HepG2 (cell line): ENCODE data around the gene PEPD. TPM values are rescaled to one million over a fixed set of nuclear protein-coding genes. Genes with fewer than 3 reads are reported as not detected.

ENCODE experiments used
- ARID3A ChIP-seq: IDR thresholded peaks from 2 replicates; pipeline ENCODE4 v1.6.1; 2012; ENCODE audit warnings: low read depth, low read length, improper control_type of control experiment
- DZIP1 ChIP-seq: sonication (generic); formaldehyde crosslinking; IDR thresholded peaks from 2 replicates; pipeline ENCODE4 v1.5.0; 2020; ENCODE audit warnings: mild to moderate bottlenecking, missing genetic modification reagents
- FOSL2 ChIP-seq: sonication (generic); formaldehyde crosslinking; IDR thresholded peaks from 2 replicates; pipeline ENCODE4 v1.4.0; 2020; ENCODE audit warnings: missing genetic modification reagents
- KDM4B ChIP-seq: sonication (generic); formaldehyde crosslinking; IDR thresholded peaks from 2 replicates; pipeline ENCODE4 v1.4.0; 2020; ENCODE audit warnings: missing genetic modification reagents
- NFATC3 ChIP-seq: sonication (generic); formaldehyde crosslinking; IDR thresholded peaks from 2 replicates; pipeline ENCODE4 v1.5.1; 2020; ENCODE audit warnings: mild to moderate bottlenecking, missing genetic modification reagents
- NFIB ChIP-seq: sonication (generic); formaldehyde crosslinking; IDR thresholded peaks from 2 replicates; pipeline ENCODE4 v1.9.0; 2021; ENCODE audit warnings: missing genetic modification reagents, mild to moderate bottlenecking, borderline replicate concordance
- NR2F1 ChIP-seq, 2 experiments: fragments of 450-650 bp in 1 of 2; formaldehyde crosslinking in 1 of 2; IDR thresholded peaks; 2 replicates each; pipeline versions ENCODE4 v1.5.0 to v1.6.1; 2016 to 2020; ENCODE audit warnings: mild to moderate bottlenecking in 1 of 2, missing compliant biosample characterization in 1 of 2, missing genetic modification reagents in 1 of 2, moderate library complexity in 1 of 2
- PHF21A ChIP-seq: sonication (generic); formaldehyde crosslinking; IDR thresholded peaks from 2 replicates; pipeline ENCODE4 v1.5.0; 2020; ENCODE audit warnings: mild to moderate bottlenecking, missing genetic modification reagents
- PITX1 ChIP-seq: sonication (generic); formaldehyde crosslinking; IDR thresholded peaks from 2 replicates; pipeline ENCODE4 v1.5.1; 2020; ENCODE audit warnings: mild to moderate bottlenecking, missing genetic modification reagents
- RFX5 ChIP-seq: IDR thresholded peaks from 2 replicates; pipeline ENCODE4 v1.6.1; 2011; ENCODE audit warnings: low read depth, low read length, improper control_type of control experiment
- SOX5 ChIP-seq: IDR thresholded peaks from 2 replicates; pipeline ENCODE4 v1.6.1; 2016; ENCODE audit warnings: borderline replicate concordance
- TRIM22 ChIP-seq: fragments of 450-650 bp; IDR thresholded peaks from 2 replicates; pipeline ENCODE4 v1.6.1; 2017
- WIZ ChIP-seq: sonication (generic); formaldehyde crosslinking; IDR thresholded peaks from 2 replicates; pipeline ENCODE4 v1.5.1; 2020; ENCODE audit warnings: mild to moderate bottlenecking, missing genetic modification reagents
- ZFP41 ChIP-seq: sonication (generic); formaldehyde crosslinking; IDR thresholded peaks from 2 replicates; pipeline ENCODE4 v1.4.0; 2020; ENCODE audit warnings: mild to moderate bottlenecking, missing genetic modification reagents, borderline replicate concordance
- ZNF124 ChIP-seq: sonication (generic); formaldehyde crosslinking; IDR thresholded peaks from 2 replicates; pipeline ENCODE4 v1.4.0; 2020; ENCODE audit warnings: missing genetic modification reagents
- ZNF280B ChIP-seq: sonication (generic); formaldehyde crosslinking; IDR thresholded peaks from 2 replicates; pipeline ENCODE4 v1.5.0; 2020; ENCODE audit warnings: missing genetic modification reagents, mild to moderate bottlenecking, borderline replicate concordance
- ZNF598 ChIP-seq: sonication (generic); formaldehyde crosslinking; IDR thresholded peaks from 2 replicates; pipeline ENCODE4 v1.5.1; 2020; ENCODE audit warnings: mild to moderate bottlenecking, missing genetic modification reagents, borderline replicate concordance
- ZNF605 ChIP-seq: sonication (generic); formaldehyde crosslinking; IDR thresholded peaks from 2 replicates; pipeline ENCODE4 v1.8.0; 2022; ENCODE audit warnings: mild to moderate bottlenecking, missing genetic modification reagents
- ZNF770 ChIP-seq: sonication (generic); formaldehyde crosslinking; IDR thresholded peaks from 2 replicates; pipeline ENCODE4 v1.5.0; 2020; ENCODE audit warnings: mild to moderate bottlenecking, missing genetic modification reagents
- ZSCAN30 ChIP-seq: sonication (generic); formaldehyde crosslinking; IDR thresholded peaks from 2 replicates; pipeline ENCODE4 v1.5.0; 2020; ENCODE audit warnings: mild to moderate bottlenecking, missing genetic modification reagents
- ZZZ3 ChIP-seq: sonication (generic); formaldehyde crosslinking; IDR thresholded peaks from 2 replicates; pipeline ENCODE4 v1.4.0; 2020; ENCODE audit warnings: missing genetic modification reagents, mild to moderate bottlenecking, borderline replicate concordance
- polyA plus RNA-seq, 8 experiments: library from polyadenylated mRNA; depleted of rRNA in 3 of 8; stranded (reverse) in 7 of 8; unstranded in 1 of 8; fragments of >200 nt; fragmentation: Illumina TruSeq in 4 of 8; extraction: Trizol in 4 of 8; gene quantifications; 2 replicates each; pipeline versions ENCODE4 v1.2.1 to v1.2.3, GENCODE V29; 2011 to 2016; ENCODE audit warnings: low read depth in 4 of 8, missing spikeins in 1 of 8, mixed read lengths in 1 of 8; ENCODE audit not compliant: insufficient read depth in 1 of 8
- total RNA-seq, 5 experiments: library from RNA; depleted of rRNA; stranded (reverse); fragments of >200 nt; fragmentation: Illumina TruSeq; extraction: Trizol; gene quantifications; 2 replicates each; pipeline ENCODE4 v1.2.3, GENCODE V29; 2016; ENCODE audit warnings: low read depth in 1 of 5

The PEPD gene
- total and polyA plus RNA-seq, 2 of the 13 experiments (the other 11 are each of a cell fraction or from before 2014, with no cell fraction given), result 60.7 to 75.1 TPM

GRCh38 chr19:33373453-33374235 lies 147.9 kb downstream of the PEPD start, which contains the start of gene CEBPG (continued):
- no peak for TF ChIP-seq ZNF280B
- no peak for TF ChIP-seq FOSL2 (CRISPR knock-in tag)
- TF ChIP-seq KDM4B, result no peak
- TF ChIP-seq PITX1 (CRISPR knock-in tag), result no peak
- 0 out of 2 replicates have a peak, but pooled peaks have one; percentile 35 for TF ChIP-seq PHF21A (CRISPR knock-in tag)
- no peak for TF ChIP-seq ZZZ3 (CRISPR knock-in tag)
- no peak for TF ChIP-seq ZNF598 (CRISPR knock-in tag)
- TF ChIP-seq ZNF605 (CRISPR knock-in tag), result no peak
- no peak for TF ChIP-seq ZNF124
- TF ChIP-seq WIZ (CRISPR knock-in tag), result no peak
- TF ChIP-seq ZNF770, result peak; percentile 87
- no peak for TF ChIP-seq SOX5
- no peak for TF ChIP-seq NFIB (CRISPR knock-in tag)
- no peak for TF ChIP-seq ZSCAN30 (CRISPR knock-in tag)
- TF ChIP-seq RFX5, result no peak
- no peak for TF ChIP-seq NFATC3
- TF ChIP-seq DZIP1 (CRISPR knock-in tag), result no peak
- TF ChIP-seq ARID3A, result no peak
- TF ChIP-seq ZFP41, result no peak
- no peak for TF ChIP-seq NR2F1 (CRISPR knock-in tag; IDR thresholded peaks at IDR 0.05)
- TF ChIP-seq TRIM22, result no peak
